Heart left ventricle (tissue), 16 donors: Measurements from ENCODE around the gene NAA60. TPM values are rescaled to one million over a fixed set of nuclear protein-coding genes. Genes with fewer than 3 reads are reported as not detected.
"Not testable (repeated sequence)": the region's sequence is repeated elsewhere in the genome, so short reads cannot be mapped to it uniquely, and the experiment has no call there.

ENCODE experiments used
- ATAC-seq, 4 donors: fragments of 200-7000 bp; cut with Tn5 transposase; one replicate each; pipeline ENCODE4 v1.9.1; 2020 to 2022; ENCODE audit warnings: moderate library complexity in 4 of 4, mild to moderate bottlenecking in 3 of 4, moderate number of reproducible peaks in 1 of 4
- DNase-seq, 5 donors: peaks; one replicate each; pipeline ENCODE4 v3.0.0-alpha.2; 2020
- H3K27ac ChIP-seq, 12 donors: fragments of 200-600 bp; sonication (generic) in 4 of 12; one replicate each; pipeline versions ENCODE4 v1.5.0 to v1.8.0; 2016 to 2022; ENCODE audit warnings: mild to moderate bottlenecking in 2 of 12
- H3K27me3 ChIP-seq, 9 donors: fragments of 200-600 bp; sonication (generic) in 2 of 9; one replicate each; pipeline versions ENCODE4 v1.5.1 to v1.8.0; 2016 to 2022; ENCODE audit warnings: mild to moderate bottlenecking in 3 of 9
- H3K36me3 ChIP-seq, 9 donors: fragments of 200-600 bp; sonication (generic) in 2 of 9; one replicate each; pipeline versions ENCODE4 v1.5.0 to v1.8.0; 2018 to 2022; ENCODE audit warnings: mild to moderate bottlenecking in 2 of 9
- H3K4me1 ChIP-seq, 12 donors: fragments of 200-600 bp; sonication (generic) in 4 of 12; one replicate each; pipeline versions ENCODE4 v1.5.0 to v1.8.0; 2016 to 2022; ENCODE audit warnings: mild to moderate bottlenecking in 3 of 12
- H3K4me3 ChIP-seq, 12 donors: fragments of 200-600 bp; sonication (generic) in 4 of 12; one replicate each; pipeline versions ENCODE4 v1.5.0 to v1.8.0; 2017 to 2022; ENCODE audit warnings: mild to moderate bottlenecking in 9 of 12, moderate library complexity in 4 of 12
- H3K9me3 ChIP-seq, 12 donors: fragments of 200-600 bp; sonication (generic) in 4 of 12; one replicate each; pipeline versions ENCODE4 v1.5.0 to v1.8.0; 2016 to 2022; ENCODE audit warnings: mild to moderate bottlenecking in 1 of 12
- POLR2A ChIP-seq, 2 donors: fragments of 450-650 bp; IDR thresholded peaks; one replicate each; pipeline ENCODE4 v1.6.1; 2017; ENCODE audit warnings: antibody characterized with exemption in 2 of 2, mild to moderate bottlenecking in 2 of 2, moderate library complexity in 2 of 2
- WGBS, 4 donors: extraction: QIAGEN DNeasy Blood & Tissue Kit in 2 of 4; methylation state at CpG; one replicate each; pipeline versions ENCODE4 v1.1.5 to v1.1.7; 2013 to 2018; 5-methylcytosine and 5-hydroxymethylcytosine counted together
- intact Hi-C, 10 donors: fragments of 100-400 bp; cut with DNase I; formaldehyde crosslinking; loops; one replicate each; pipeline versions ENCODE4 v1.11.1 to v1.14.2; 2022
- polyA plus RNA-seq, 2 donors: library from polyadenylated mRNA; stranded (reverse); fragments of 200-250 nt; gene quantifications; one replicate each; pipeline ENCODE4 v1.2.3, GENCODE V29; 2013
- total RNA-seq, 9 donors: library from RNA; depleted of rRNA in 2 of 9; stranded (reverse); fragments of >200 nt in 2 of 9; fragmentation: NEBNext Ultra II Directional in 3 of 9; extraction: Animal tissue kit (Norgen Biotek cat#: 25700) in 3 of 9; gene quantifications; one replicate each; pipeline versions ENCODE4 v1.1.0 to v1.2.4, GENCODE V29; 2016 to 2023
- TF ChIP-seq, protein P1 (sequence below), 12 donors: fragments of 200-600 bp; sonication (generic) in 4 of 12; IDR thresholded peaks; one replicate each; pipeline versions ENCODE4 v1.5.0 to v1.8.0; 2018 to 2022; ENCODE audit warnings: antibody characterized with exemption in 12 of 12, mild to moderate bottlenecking in 5 of 12
- donor health status: ischemic (EF 13 %, LVEDD 7.1; RV severe dilation, severe dysfunction).
- donor health status: healthy with polysubstance abuse.
- donor health status: DM: no; HTN: yes; CAD: no.
- donor health status: DM: no; HTN: no; CAD: no.
- donor health status: ischemic (EF 25% LVEDD 6.9; RV normal size, moderate dysfunction).
- donor health status: ischemic (EF 25% LVEDD 5.7; RV mildly dilated, moderate dysfunction).
- donor health status: healthy.
- donor health status: DM: yes; HTN: yes; CAD: no.
- donor health status: ischemic (EF 35%, LVEDD 5.7; RV mildly dilated, moderate dysfunction).
- donor health status: nonischemic (EF 11% LVEDD 7.7; RV severe dilation, severe dysfunction).
- donor health status: DM: yes; HTN: yes; CAD: no.
- donor health status: PGD.
- donor health status: ischemic (EF 29% LVEDD 5.4; RV normal size, mild dysfunction).
- donor health status: nonischemic (EF 23%, LVEDD 6.1; RV moderate dilation, normal function).

NAA60 gene
- total and polyA plus RNA-seq, 11 donors: 30.3 to 61.9 (median 38.6) TPM

DNA sequence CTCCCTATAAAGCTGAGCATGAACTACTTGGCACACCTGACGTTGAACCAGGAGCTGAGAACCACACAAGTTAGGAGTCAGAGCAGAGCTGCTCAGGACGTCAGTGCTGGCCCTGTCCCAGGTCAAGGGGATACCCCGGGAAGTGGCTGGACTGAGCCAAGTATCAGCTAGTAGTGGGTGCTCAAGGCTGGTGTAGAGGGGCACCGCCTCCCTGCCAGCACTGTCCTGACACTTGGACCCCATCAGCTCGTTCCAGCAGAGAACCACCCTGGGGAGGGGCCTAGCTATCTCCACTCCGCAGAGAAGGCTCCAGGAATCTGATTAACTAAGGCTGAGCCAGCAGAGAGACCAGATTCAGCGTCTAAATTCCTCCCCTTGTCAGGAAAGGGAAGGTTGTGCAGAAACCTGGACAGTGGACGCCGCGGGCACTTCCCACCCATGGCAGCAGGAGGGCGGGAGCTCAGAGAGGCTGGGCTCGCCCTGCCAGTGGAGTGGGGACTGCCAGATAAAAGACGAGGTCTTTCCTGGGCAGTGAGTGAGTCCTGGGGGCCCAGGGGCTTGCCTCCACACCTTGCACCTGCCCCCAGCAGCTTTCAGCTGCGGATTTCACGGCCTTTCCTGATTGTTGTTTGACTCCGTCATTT, 30.8 kb downstream of the NAA60 start:
- Histone ChIP-seq H3K4me1 (peaks cover 0 to 69% (median 23%) of the 10 kb centered on the region in 12 donors), H3K36me3 (peaks cover 0 to 51% (median 9%) of the 10 kb centered on the region in 9 donors), H3K9me3 (no peaks in the 10 kb centered on the region), H3K27ac (peak overlapping the region in 1 of 12 donors; percentile 16), H3K4me3 (no peak overlapping the region), H3K27me3 (no peaks in the 10 kb centered on the region)
- TF ChIP-seq, protein P1, sequence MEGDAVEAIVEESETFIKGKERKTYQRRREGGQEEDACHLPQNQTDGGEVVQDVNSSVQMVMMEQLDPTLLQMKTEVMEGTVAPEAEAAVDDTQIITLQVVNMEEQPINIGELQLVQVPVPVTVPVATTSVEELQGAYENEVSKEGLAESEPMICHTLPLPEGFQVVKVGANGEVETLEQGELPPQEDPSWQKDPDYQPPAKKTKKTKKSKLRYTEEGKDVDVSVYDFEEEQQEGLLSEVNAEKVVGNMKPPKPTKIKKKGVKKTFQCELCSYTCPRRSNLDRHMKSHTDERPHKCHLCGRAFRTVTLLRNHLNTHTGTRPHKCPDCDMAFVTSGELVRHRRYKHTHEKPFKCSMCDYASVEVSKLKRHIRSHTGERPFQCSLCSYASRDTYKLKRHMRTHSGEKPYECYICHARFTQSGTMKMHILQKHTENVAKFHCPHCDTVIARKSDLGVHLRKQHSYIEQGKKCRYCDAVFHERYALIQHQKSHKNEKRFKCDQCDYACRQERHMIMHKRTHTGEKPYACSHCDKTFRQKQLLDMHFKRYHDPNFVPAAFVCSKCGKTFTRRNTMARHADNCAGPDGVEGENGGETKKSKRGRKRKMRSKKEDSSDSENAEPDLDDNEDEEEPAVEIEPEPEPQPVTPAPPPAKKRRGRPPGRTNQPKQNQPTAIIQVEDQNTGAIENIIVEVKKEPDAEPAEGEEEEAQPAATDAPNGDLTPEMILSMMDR (IDR thresholded peaks at IDR 0.05): no peak
- no peak for TF ChIP-seq POLR2A (IDR thresholded peaks at IDR 0.05)
- intact Hi-C loops: no loop called here
- peak in 1 of 5 donors; percentile 54 for DNase-seq
- 50 to 57% (median 52%) methylated on average over 16 of the region's 16 CpGs for WGBS, 4 donors
- ATAC-seq: peak in 3 of 4 donors; percentile 49 to 53 (median 52)

DNA sequence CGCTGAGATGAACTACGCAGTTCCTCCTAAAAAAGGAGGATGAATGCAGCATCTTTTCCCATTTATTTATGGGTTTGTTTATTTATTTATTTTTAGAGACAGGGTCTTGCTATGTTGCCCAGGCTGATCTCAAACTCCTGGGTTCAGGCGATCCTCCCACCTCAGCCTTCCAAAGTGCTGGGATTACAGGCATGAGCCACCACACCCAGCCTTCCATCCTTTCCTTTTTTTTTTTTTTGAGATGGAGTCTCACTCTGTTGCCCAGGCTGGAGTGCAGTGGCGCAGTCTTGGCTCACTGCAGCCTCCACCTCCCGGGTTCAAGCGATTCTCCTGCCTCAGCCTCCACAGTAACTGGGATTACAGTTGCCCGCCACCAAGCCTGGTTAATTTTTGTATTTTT, 31.4 kb downstream of the NAA60 start:
- peak overlapping the region in 1 of 12 donors; percentile 7 for H3K27ac ChIP-seq
- ATAC-seq, H3K9me3 ChIP-seq, H3K4me3 ChIP-seq, H3K27me3 ChIP-seq, DNase-seq, intact Hi-C loops: not testable (repeated sequence)
- peaks cover 0 to 56% (median 15%) of the 10 kb centered on the region in 9 donors for H3K36me3 ChIP-seq
- peaks cover 0 to 63% (median 19%) of the 10 kb centered on the region in 12 donors for H3K4me1 ChIP-seq
- 93 to 98% (median 95%) methylated on average over 7 of the region's 7 CpGs for WGBS, 4 donors

DNA sequence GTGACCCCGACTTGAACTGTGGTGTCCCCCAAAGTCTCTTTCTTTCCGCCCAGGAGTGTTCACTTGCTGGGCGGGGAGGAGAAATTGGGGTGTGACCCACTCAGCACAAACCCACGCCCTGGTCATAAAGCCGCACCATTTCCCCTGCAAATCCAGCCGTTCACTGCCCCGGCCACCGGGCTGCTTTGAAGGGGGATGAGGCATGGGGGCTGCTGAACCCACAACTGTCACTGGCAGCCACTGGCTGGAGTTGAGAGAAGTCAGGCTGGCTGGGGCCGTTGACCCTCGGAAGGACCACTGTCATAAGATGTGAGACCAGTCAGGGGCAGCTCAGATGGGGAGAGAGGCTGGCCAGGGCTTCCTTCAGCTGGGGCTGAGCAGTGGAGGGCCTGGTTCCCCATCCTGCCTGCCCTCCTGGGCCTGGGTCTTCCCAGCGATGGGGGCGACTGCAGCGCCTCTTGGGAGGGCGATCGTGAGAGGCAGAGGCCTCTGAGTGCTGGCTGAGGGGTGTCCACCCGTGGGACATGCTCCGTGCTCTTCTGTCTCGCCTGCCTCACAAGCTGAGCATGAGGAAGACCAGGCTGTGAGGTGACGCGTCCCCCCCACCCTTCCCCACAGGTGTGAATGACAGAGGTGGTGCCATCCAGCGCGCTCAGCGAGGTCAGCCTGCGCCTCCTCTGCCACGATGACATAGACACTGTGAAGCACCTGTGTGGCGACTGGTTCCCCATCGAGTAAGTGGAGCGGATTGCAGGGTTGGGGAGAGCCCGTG, 32.3 kb downstream of the NAA60 start:
- Histone ChIP-seq H3K4me3 (no peak overlapping the region), H3K27ac (peak overlapping the region in 2 of 12 donors; percentile 7 to 30), H3K4me1 (peaks cover 0 to 54% (median 14%) of the 10 kb centered on the region in 12 donors), H3K36me3 (peaks cover 0 to 56% (median 19%) of the 10 kb centered on the region in 9 donors), H3K9me3 (no peaks in the 10 kb centered on the region), H3K27me3 (no peaks in the 10 kb centered on the region)
- 76 to 85% (median 81%) methylated on average over 23 to 29 of the region's 29 CpGs for WGBS, 4 donors
- intact Hi-C loops: no loop called here
- DNase-seq: no peak
- peak in 3 of 4 donors; percentile 5 to 12 (median 8) for ATAC-seq
- TF ChIP-seq, protein P1 (IDR thresholded peaks at IDR 0.05): no peak
- TF ChIP-seq POLR2A (IDR thresholded peaks at IDR 0.05): no peak

DNA sequence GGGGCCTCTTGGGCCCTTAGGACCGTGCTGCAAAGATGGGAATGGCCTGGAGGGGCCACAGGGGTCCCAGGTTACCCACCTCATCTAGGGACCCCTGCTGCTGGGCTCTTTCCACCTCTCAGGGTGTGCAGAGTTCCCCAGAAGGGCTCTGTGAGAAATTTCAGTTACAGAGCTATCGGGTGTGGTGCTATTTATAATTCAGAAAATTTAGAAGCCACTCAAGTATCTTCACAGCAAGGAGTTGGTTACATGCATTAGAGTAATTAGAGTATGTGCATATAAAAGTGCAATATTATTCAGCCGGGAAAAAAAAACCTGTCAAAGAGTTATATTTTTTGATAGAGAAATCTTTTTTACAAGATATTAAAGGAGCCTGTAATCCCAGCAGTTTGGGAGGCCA, 32.9 kb downstream of the NAA60 start:
- no peak for TF ChIP-seq POLR2A (IDR thresholded peaks at IDR 0.05)
- TF ChIP-seq, protein P1 (IDR thresholded peaks at IDR 0.05): no peak
- Histone ChIP-seq H3K4me1 (peaks cover 0 to 54% (median 14%) of the 10 kb centered on the region in 12 donors), H3K4me3 (no peak overlapping the region), H3K27me3 (no peaks in the 10 kb centered on the region), H3K27ac (peak overlapping the region in 2 of 12 donors; percentile 1 to 30), H3K36me3 (peaks cover 0 to 63% (median 25%) of the 10 kb centered on the region in 9 donors), H3K9me3 (no peaks in the 10 kb centered on the region)
- DNase-seq (no peak), ATAC-seq (peak; percentile 8 to 29 (median 16))
- intact Hi-C loops: no loop called here
- WGBS, 4 donors: 48 to 61% (median 52%) methylated on average over 3 of the region's 3 CpGs
